ENCODE data around the gene AEBP1. TPM values are rescaled to one million over a fixed set of nuclear protein-coding genes. Genes with fewer than 3 reads are reported as not detected.

Gene AEBP1
- total and polyA plus RNA-seq, 2 of the 4 experiments (the other 2 are of a cell fraction): 1.1 to 5.7 TPM

- Histone ChIP-seq H2AK5ac (ENCODE audit: low read depth, low read length) (no peak overlapping the region), H4K8ac (ENCODE audit: low read depth in 2 of 2, low read length in 2 of 2) (no peak overlapping the region), H2AFZ (replicated peaks; ENCODE audit: low read length, poor library complexity) (no peak overlapping the region), H3K4me1 (ENCODE audit: control insufficient read depth, insufficient read depth, low read length) (peaks cover 10% of the 10 kb centered on the region), H3K23ac (ENCODE audit: low read depth, low read length) (no peak overlapping the region), H3K36me3 (ENCODE audit: control insufficient read depth, insufficient read depth, low read length) (peaks cover 60% of the 10 kb centered on the region), H3K14ac (replicated peaks; ENCODE audit: low read depth, low read length) (no peak overlapping the region), H2BK120ac (ENCODE audit: low read depth, low read length) (no peak overlapping the region), H3K56ac (ENCODE audit: extremely low read depth, insufficient read depth, low read length) (no peak overlapping the region), H3K4me2 (ENCODE audit: low read depth, low read length) (no peak overlapping the region), H3K79me1 (ENCODE audit: low read depth in 1 of 2, low read length in 2 of 2) (peaks cover 0 to 14% of the 10 kb centered on the region in 2 experiments; a peak in 2 of 4 replicates), H4K20me1 (ENCODE audit: insufficient read depth, low read length) (no peaks in the 10 kb centered on the region; the same call in 1 of the 2 replicates), H4K5ac (ENCODE audit: low read depth, low read length) (no peak overlapping the region), H3K4me3 (ENCODE audit: insufficient read depth, low read depth, low read length) (no peak overlapping the region), H2BK20ac (ENCODE audit: low read depth, low read length) (no peak overlapping the region), H3K27me3 (ENCODE audit: control insufficient read depth, insufficient read depth, low read length) (no peaks in the 10 kb centered on the region), H2BK15ac (ENCODE audit: low read depth, low read length) (no peak overlapping the region), H3K4ac (ENCODE audit: low read depth, low read length) (no peak overlapping the region), H3K9me1 (ENCODE audit: insufficient read depth, low read length) (no peaks in the 10 kb centered on the region; the same call in 1 of the 2 replicates), H2AK9ac (replicated peaks; ENCODE audit: low read depth, low read length, poor library complexity) (no peak overlapping the region), H3K9me3 (ENCODE audit: control insufficient read depth, insufficient read depth, low read length) (no peaks in the 10 kb centered on the region), H3K27ac (ENCODE audit: insufficient read depth, low read length) (no peak overlapping the region), H4K91ac (ENCODE audit: insufficient read depth, low read depth, low read length) (no peak overlapping the region), H2BK5ac (ENCODE audit: low read depth, low read length, poor library complexity, severe bottlenecking) (no peak overlapping the region), H3K9ac (ENCODE audit: low read depth, low read length) (no peak overlapping the region), H3K18ac (ENCODE audit: low read depth, low read length) (no peak overlapping the region)
- ChIA-PET CTCF (no interaction called here), POLR2A (ENCODE audit: unreplicated experiment) (no interaction called here)
- no TSS peak for BruUV-seq (replicated peaks)
- in situ Hi-C loops (cut with MboI; ENCODE audit: low sequenced_read_pairs): no loop called here
- DNase-seq (no peak), ATAC-seq (ENCODE audit: low read depth) (no peak)
- WGBS, 2 experiments (ENCODE audit: extremely low coverage in 2 of 2, insufficient read length in 1 of 2): 97% methylated on average over 6 of the region's 17 CpGs; no CpG with 5 or more reads in 1 of the 2 experiments
- intact Hi-C loops (cut with micrococcal nuclease): no loop called here
- no peak for TF ChIP-seq SMC3 (IDR thresholded peaks at IDR 0.05; ENCODE audit: low read depth, low read length)
- no peak for TF ChIP-seq RAD21 (IDR thresholded peaks at IDR 0.05; ENCODE audit: low read length)
- no peak for TF ChIP-seq POLR2A (IDR thresholded peaks at IDR 0.05; ENCODE audit: low read depth, low read length)
- no peak for TF ChIP-seq RFX5 (IDR thresholded peaks at IDR 0.05; ENCODE audit: low read depth, low read length)
- TF ChIP-seq CEBPB (IDR thresholded peaks at IDR 0.05; ENCODE audit: low read depth, low read length): no peak
- no peak for TF ChIP-seq MXI1 (IDR thresholded peaks at IDR 0.05; ENCODE audit: borderline replicate concordance, low read depth, low read length)
- TF ChIP-seq CTCF (conservative IDR thresholded peaks at IDR 0.05; ENCODE audit: low read depth, low read length): no peak
- no peak for TF ChIP-seq CHD1 (IDR thresholded peaks at IDR 0.05; ENCODE audit: low read depth, low read length)
- no peak for TF ChIP-seq FOS (IDR thresholded peaks at IDR 0.05; ENCODE audit: low read depth, low read length)
- TF ChIP-seq RCOR1 (IDR thresholded peaks at IDR 0.05; ENCODE audit: insufficient replicate concordance, low read length): no peak
- TF ChIP-seq NFE2L2 (IDR thresholded peaks at IDR 0.05; ENCODE audit: low read depth, low read length): no peak
- no peak for TF ChIP-seq MAZ (IDR thresholded peaks at IDR 0.05; ENCODE audit: borderline replicate concordance, low read depth, low read length)
- TF ChIP-seq BHLHE40 (IDR thresholded peaks at IDR 0.05; ENCODE audit: low read depth, low read length): no peak
- no peak for TF ChIP-seq USF2 (IDR thresholded peaks at IDR 0.05; ENCODE audit: low read depth, low read length)
- TF ChIP-seq MAFK (IDR thresholded peaks at IDR 0.05; ENCODE audit: low read depth, low read length): no peak
- TF ChIP-seq, protein P1, sequence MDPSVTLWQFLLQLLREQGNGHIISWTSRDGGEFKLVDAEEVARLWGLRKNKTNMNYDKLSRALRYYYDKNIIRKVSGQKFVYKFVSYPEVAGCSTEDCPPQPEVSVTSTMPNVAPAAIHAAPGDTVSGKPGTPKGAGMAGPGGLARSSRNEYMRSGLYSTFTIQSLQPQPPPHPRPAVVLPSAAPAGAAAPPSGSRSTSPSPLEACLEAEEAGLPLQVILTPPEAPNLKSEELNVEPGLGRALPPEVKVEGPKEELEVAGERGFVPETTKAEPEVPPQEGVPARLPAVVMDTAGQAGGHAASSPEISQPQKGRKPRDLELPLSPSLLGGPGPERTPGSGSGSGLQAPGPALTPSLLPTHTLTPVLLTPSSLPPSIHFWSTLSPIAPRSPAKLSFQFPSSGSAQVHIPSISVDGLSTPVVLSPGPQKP (IDR thresholded peaks at IDR 0.05; ENCODE audit: borderline replicate concordance, low read depth, low read length): no peak
- dilution Hi-C loops (cut with HindIII; ENCODE audit: low sequenced_read_pairs, unreplicated experiment): no loop called here
Observed at GRCh38 chr7:44075296-44076075, 28.7 kb upstream of the AEBP1 start.
